Loucy (cell line): ENCODE data around the gene SP6.

Source experiments
- H2AFZ ChIP-seq: fragments of 200-600 bp; sonication (generic); 2 replicates; pipeline ENCODE4 v1.6.0; 2016; ENCODE audit warnings: antibody characterized with exemption, mild to moderate bottlenecking, low read length, moderate library complexity
- H3F3A ChIP-seq: fragments of 200-600 bp; 2 replicates; pipeline ENCODE4 v1.6.0; 2016; ENCODE audit warnings: antibody characterized with exemption, low read depth, mild to moderate bottlenecking
- H3K27me3 ChIP-seq: fragments of 200-600 bp; sonication (generic); 2 replicates; pipeline ENCODE4 v1.6.1; 2014; ENCODE audit warnings: low read length, mild to moderate bottlenecking; ENCODE audit not compliant: insufficient read depth, poor library complexity, severe bottlenecking
- H3K36me3 ChIP-seq: fragments of 200-600 bp; sonication (generic); 2 replicates; pipeline ENCODE4 v1.6.1; 2016; ENCODE audit warnings: low read length; ENCODE audit not compliant: insufficient read depth
- H3K4me1 ChIP-seq: fragments of 200-600 bp; sonication (generic); 2 replicates; pipeline ENCODE4 v1.5.1; 2014; ENCODE audit warnings: low read length, mild to moderate bottlenecking; ENCODE audit not compliant: insufficient read depth, poor library complexity, severe bottlenecking
- H3K4me2 ChIP-seq: fragments of 200-600 bp; sonication (generic); 2 replicates; pipeline ENCODE4 v1.6.0; 2014; ENCODE audit warnings: antibody characterized with exemption, low read length, low read depth, mild to moderate bottlenecking; ENCODE audit not compliant: poor library complexity, severe bottlenecking
- H3K4me3 ChIP-seq: fragments of 200-600 bp; sonication (generic); 2 replicates; pipeline ENCODE4 v1.5.1; 2014; ENCODE audit warnings: low read length, mild to moderate bottlenecking, mixed read lengths; ENCODE audit not compliant: poor library complexity, severe bottlenecking
- H3K79me2 ChIP-seq: fragments of 200-600 bp; sonication (generic); 2 replicates; pipeline ENCODE4 v1.6.1; 2014; ENCODE audit warnings: low read length; ENCODE audit not compliant: insufficient read depth
- H3K9ac ChIP-seq: fragments of 200-600 bp; sonication (generic); 2 replicates; pipeline ENCODE4 v1.6.0; 2014; ENCODE audit warnings: mild to moderate bottlenecking, low read depth, low read length, moderate library complexity; ENCODE audit not compliant: poor library complexity, severe bottlenecking
- H3K9me2 ChIP-seq: fragments of 200-600 bp; sonication (generic); replicated peaks from 2 replicates; pipeline ENCODE4 v1.6.1; 2016; ENCODE audit warnings: low read depth, low read length, mixed read lengths
- H3K9me3 ChIP-seq: fragments of 200-600 bp; sonication (generic); 2 replicates; pipeline ENCODE4 v1.6.1; 2014; ENCODE audit warnings: mild to moderate bottlenecking, antibody characterized with exemption, low read length, low read depth; ENCODE audit not compliant: insufficient read depth
- H4K20me1 ChIP-seq: fragments of 200-600 bp; sonication (generic); 2 replicates; pipeline ENCODE4 v1.6.0; 2014; ENCODE audit warnings: antibody characterized with exemption, low read length, mild to moderate bottlenecking; ENCODE audit not compliant: insufficient read depth, poor library complexity, severe bottlenecking
- EZH2phosphoT487 ChIP-seq: fragments of 200-600 bp; IDR thresholded peaks from 2 replicates; pipeline ENCODE4 v1.6.1; 2018; ENCODE audit warnings: antibody characterized with exemption, mild to moderate bottlenecking, moderate library complexity, borderline replicate concordance
- TF ChIP-seq, protein P1 (sequence below): fragments of 200-600 bp; sonication (generic); conservative IDR thresholded peaks from 2 replicates; pipeline ENCODE4 v1.5.1; 2014; ENCODE audit warnings: mild to moderate bottlenecking, antibody characterized with exemption, low read length

Gene SP6

GRCh38 chr17:47843391-47843730, 7.6 kb downstream of the SP6 start:
- H3K4me3 ChIP-seq, result no peak overlapping the region
- H3K36me3 ChIP-seq, result no peaks in the 10 kb centered on the region
- H3K27me3 ChIP-seq, result no peaks in the 10 kb centered on the region
- peaks cover 19% of the 10 kb centered on the region for H3K79me2 ChIP-seq
- H3F3A ChIP-seq, result no peaks in the 10 kb centered on the region
- no peaks in the 10 kb centered on the region for H4K20me1 ChIP-seq
- H3K4me2 ChIP-seq, result no peak overlapping the region
- H3K4me1 ChIP-seq, result peaks cover 26% of the 10 kb centered on the region
- no peaks in the 10 kb centered on the region for H3K9me3 ChIP-seq
- H3K9ac ChIP-seq, result peak overlapping the region; percentile 49
- no peak for TF ChIP-seq EZH2phosphoT487
- TF ChIP-seq, protein P1, sequence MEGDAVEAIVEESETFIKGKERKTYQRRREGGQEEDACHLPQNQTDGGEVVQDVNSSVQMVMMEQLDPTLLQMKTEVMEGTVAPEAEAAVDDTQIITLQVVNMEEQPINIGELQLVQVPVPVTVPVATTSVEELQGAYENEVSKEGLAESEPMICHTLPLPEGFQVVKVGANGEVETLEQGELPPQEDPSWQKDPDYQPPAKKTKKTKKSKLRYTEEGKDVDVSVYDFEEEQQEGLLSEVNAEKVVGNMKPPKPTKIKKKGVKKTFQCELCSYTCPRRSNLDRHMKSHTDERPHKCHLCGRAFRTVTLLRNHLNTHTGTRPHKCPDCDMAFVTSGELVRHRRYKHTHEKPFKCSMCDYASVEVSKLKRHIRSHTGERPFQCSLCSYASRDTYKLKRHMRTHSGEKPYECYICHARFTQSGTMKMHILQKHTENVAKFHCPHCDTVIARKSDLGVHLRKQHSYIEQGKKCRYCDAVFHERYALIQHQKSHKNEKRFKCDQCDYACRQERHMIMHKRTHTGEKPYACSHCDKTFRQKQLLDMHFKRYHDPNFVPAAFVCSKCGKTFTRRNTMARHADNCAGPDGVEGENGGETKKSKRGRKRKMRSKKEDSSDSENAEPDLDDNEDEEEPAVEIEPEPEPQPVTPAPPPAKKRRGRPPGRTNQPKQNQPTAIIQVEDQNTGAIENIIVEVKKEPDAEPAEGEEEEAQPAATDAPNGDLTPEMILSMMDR, result no peak
- H2AFZ ChIP-seq, result peak overlapping the region; percentile 53; the same call in 1 of the 2 replicates
- H3K9me2 ChIP-seq, result no peaks in the 10 kb centered on the region

DNA sequence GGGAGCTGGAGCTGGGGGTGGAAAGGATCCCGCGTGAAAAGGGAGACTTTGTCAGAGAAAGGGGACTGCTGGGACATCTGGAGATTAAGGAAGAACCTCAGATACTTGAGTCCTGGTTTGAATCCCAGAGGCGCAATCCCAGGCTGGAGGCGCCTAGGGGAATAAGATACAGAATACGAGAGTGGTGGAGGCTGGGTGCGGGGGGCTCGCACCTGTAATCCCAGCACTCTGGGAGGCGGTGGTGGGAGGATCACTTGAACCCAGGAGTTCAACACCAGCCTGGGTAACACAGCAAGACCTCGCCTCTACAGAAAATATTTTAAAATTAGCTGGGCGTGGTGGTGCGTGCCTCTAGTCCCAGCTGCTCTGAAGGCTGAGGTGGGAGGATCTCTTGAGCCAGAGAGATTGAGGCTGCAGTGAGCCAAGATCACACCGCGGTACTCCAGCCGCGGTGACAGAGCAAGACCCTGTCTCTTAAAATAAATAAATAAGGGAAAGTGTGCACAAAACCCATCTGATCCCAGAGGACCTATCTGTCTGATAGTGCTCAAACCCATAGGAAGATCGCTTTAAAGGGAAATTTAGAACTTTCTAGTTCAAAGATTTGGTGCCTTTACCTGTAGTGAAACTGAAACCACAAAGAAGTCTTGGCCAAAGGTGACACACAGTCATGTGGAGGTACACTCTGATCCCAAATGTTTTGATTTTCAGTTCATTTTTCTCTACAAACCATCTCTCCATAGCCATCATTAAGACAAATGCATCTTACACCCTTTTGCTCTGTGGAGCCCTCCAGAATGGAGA, 9.3 kb downstream of the SP6 start:
- Histone ChIP-seq H2AFZ (peak overlapping the region; percentile 91), H3K4me3 (peak overlapping the region; percentile 77), H3K79me2 (peaks cover 19% of the 10 kb centered on the region), H3K27me3 (no peaks in the 10 kb centered on the region), H3K9me2 (no peaks in the 10 kb centered on the region), H3K36me3 (no peaks in the 10 kb centered on the region), H4K20me1 (no peaks in the 10 kb centered on the region), H3K9ac (peak overlapping the region; percentile 85), H3F3A (no peaks in the 10 kb centered on the region), H3K9me3 (no peaks in the 10 kb centered on the region), H3K4me2 (peak overlapping the region; percentile 91), H3K4me1 (peaks cover 26% of the 10 kb centered on the region)
- TF ChIP-seq, protein P1, result 0 out of 2 replicates have a peak, but pooled peaks have one; percentile 6
- TF ChIP-seq EZH2phosphoT487, result no peak

GRCh38 chr17:47840742-47841487, 10.0 kb downstream of the SP6 start, which contains the start of gene SCRN2:
SCRN2 (minus strand) TSS chr17:47841273; CDS start chr17:47840843, 430 bp downstream.
- peak within 1 kb of the TSS; percentile 91 for H2AFZ ChIP-seq
- no peaks in the 10 kb centered on the region for H3K27me3 ChIP-seq
- H3K9me3 ChIP-seq, result no peaks in the 10 kb centered on the region
- H3K4me3 ChIP-seq, result peak within 1 kb of the TSS; percentile 77
- H3K9ac ChIP-seq, result peak within 1 kb of the TSS; percentile 85
- H4K20me1 ChIP-seq, result no peaks in the 10 kb centered on the region
- peaks cover 26% of the 10 kb centered on the region for H3K4me1 ChIP-seq
- H3K36me3 ChIP-seq, result no peaks in the 10 kb centered on the region
- no peaks in the 10 kb centered on the region for H3F3A ChIP-seq
- peak within 1 kb of the TSS; percentile 91 for H3K4me2 ChIP-seq
- peaks cover 19% of the 10 kb centered on the region for H3K79me2 ChIP-seq
- no peak for TF ChIP-seq EZH2phosphoT487
- TF ChIP-seq, protein P1, result peak; percentile 88
- no peaks in the 10 kb centered on the region for H3K9me2 ChIP-seq
